Medulla oblongata (tissue), 1 donor: ENCODE results near the gene EDN1.

Experiments
- DNase-seq: peaks from one replicate; pipeline ENCODE4 v3.0.0-alpha.2; 2015; ENCODE audit errors: extremely low spot score

Gene EDN1

DNA sequence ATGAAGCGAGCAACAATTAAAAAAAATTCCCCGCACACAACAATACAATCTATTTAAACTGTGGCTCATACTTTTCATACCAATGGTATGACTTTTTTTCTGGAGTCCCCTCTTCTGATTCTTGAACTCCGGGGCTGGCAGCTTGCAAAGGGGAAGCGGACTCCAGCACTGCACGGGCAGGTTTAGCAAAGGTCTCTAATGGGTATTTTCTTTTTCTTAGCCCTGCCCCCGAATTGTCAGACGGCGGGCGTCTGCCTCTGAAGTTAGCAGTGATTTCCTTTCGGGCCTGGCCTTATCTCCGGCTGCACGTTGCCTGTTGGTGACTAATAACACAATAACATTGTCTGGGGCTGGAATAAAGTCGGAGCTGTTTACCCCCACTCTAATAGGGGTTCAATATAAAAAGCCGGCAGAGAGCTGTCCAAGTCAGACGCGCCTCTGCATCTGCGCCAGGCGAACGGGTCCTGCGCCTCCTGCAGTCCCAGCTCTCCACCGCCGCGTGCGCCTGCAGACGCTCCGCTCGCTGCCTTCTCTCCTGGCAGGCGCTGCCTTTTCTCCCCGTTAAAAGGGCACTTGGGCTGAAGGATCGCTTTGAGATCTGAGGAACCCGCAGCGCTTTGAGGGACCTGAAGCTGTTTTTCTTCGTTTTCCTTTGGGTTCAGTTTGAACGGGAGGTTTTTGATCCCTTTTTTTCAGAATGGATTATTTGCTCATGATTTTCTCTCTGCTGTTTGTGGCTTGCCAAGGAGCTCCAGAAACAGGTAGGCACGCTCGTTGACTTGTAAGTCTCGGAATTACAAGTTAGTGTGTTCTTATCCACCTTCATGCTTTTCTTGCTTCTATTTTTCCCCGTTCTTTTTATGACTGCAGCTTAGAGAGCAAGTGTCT is at the start of gene EDN1:
TSS of gene EDN1 (plus strand) at position 429 of the 888 bp plus-strand sequence. CDS start at position 698, 269 bp downstream.
- peak; percentile 72 for DNase-seq

DNA sequence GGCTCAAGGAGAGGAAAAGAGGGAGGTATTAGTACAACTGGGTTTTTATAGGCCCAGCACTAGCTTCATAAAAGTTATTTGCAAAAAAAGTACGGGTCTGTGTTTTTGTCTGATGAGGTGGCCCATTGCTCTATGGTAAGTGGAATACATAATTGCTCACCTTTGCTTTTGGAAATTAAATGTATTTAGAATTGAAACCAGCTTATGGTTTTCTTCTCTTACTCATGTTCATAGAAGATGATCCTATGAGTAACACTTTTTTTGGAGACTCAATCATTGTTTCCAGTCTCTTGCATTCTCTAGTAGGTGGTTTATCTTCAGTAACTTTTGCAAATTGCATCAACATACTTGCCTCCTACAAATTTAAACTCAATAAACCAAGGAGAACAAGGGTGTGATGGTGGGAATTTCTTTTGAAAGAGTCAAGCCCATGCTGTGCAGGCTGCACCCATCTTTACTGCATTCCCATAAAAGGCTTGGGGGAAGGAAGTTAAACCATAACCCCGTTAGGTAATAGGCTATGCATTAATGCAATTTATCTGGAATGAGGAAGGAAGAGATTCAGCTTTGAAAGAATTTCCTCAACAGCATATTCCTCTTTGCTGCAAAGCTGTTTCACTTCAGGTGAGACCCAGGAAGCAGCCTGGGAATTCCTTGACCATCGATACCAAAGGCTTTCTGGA is 48.5 kb upstream of the EDN1 start:
- DNase-seq: no peak

DNA sequence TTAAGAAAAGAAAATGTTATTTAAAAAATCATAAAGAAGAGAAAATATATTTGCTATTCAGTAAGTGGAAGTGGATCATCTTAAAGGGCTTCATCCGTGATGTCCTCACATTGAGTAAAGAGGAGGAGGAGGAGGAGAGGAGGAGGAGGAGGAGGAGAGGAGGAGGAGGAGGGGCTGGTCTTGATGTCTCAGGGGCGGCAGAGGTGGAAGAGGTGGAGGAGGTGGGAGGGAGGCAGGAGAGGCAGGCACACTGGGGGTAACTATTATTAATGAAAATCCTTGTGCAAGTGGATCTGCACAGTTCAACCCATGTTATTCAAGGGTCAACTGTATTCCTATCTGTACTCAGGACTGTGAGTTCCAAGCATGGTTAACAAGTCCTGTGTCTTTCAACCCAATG is 47.0 kb upstream of the EDN1 start:
- no peak for DNase-seq

DNA sequence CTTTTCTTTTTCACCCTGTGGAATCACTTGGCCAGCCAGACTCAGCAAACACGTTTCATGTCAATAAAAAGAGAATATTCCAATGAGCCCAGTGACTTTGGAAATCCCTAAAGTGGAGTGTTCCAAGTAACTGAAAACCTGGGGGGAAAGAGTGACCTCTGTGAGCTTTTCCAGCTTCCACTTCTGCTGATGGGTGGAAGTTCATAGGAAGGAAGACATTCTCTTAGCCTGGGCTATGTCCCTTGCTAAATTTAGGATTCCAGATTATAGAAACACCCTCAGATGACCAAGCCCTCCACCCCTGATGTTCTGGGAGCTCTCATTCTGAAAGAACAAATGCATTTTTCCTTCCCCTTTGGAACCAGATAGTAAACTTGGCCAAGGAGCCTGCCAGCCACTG is 44.8 kb upstream of the EDN1 start:
- DNase-seq: no peak

DNA sequence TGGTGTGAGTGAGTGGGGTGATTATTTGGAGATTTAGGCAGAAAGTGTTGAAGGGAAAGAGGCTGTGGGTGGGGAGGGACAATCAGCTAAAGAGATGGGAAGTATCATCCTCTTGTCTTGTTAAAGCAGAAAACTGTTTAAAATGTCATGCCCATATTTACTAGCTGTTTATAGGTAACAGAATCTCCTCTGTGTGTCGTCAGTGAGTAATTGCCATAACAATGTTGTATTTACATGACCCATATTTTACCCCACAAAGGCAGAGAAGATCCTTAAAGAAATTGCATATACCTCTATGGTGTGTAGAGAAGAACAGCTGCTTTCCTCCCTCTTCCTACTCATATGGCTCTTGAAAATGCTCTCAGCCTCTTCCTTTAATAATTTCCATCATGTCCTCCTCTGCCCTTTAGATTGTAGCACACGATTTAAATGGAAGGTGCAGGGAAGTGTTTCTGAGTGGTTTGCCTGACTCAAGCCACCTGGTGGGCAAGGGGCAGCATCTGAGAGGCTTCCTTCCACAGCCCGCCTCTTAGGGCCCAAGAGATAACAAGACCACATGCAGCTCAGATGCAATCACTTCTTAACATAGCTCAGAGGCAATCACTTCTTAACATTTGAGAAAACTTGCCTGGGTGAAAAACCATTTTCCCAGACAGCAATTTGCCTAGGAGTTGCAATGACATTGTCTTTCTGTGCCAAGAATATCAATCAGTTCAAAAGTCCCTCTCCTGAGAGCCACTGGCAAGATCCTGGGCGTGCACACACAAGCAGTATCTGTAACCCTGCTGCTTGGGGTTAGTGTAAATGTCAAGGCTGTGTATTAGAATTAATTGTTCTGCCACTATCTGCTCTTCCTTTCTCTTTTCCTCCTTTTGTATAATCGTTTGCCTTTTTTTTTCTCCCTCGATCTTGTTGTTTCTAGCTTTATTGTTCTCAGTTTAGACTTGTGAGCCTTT is 44.1 kb upstream of the EDN1 start:
- no peak for DNase-seq

DNA sequence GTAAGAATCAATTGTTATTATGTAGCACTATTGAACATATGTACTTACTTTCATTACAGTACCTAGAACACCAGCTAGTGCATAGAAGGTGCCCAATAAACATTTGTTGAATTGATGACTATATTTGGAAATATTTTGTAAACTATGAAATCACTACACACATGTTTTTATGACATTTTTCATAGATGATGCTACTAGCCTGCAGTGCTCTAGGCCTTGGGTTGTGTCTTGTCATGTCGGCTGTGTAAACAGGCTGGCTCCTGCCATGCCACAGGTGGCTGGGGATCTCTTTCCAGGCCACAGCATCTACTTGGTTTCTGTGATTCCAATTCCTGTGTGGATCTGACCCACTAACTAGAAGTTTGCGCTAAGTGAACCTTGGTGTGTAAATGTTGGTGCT is 43.3 kb upstream of the EDN1 start:
- no peak for DNase-seq

DNA sequence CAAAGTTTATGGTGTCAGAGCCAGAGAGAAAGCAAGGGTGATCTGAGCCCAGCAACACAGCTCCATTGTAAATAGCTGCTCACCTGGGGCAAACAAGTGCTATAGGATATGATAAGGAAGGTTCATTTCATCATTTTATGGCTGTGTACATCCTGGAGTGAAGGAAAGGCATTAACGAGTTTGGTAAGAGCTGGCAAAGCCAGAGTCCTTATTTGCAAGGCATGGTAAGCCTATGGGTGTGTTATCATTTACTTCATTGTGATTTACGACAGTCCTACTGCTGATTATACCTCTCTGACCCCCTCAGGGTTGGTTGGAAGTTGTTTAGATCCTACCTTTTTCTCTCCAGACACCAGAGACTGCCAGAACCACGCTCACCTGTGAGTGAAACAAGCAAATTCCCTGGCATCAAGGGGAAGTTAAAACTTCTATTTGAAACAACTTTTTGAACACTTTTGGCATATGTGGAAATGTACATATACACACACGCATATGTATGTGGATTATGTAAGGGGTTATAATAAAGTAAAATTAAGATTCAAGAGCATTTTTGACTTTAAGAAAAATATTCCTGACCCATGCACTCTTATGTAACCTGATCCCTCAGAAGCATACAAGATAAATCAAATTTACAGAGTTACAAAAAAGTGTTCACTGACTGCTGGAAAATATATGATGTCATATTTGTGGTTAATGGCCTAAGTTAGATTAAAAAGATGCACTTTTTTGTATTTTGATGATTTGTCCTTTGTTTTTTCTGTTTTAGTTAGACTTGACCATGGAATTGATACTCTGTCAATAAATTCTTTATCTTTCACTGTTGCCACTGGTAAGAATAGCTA is 40.4 kb upstream of the EDN1 start:
- no peak for DNase-seq

DNA sequence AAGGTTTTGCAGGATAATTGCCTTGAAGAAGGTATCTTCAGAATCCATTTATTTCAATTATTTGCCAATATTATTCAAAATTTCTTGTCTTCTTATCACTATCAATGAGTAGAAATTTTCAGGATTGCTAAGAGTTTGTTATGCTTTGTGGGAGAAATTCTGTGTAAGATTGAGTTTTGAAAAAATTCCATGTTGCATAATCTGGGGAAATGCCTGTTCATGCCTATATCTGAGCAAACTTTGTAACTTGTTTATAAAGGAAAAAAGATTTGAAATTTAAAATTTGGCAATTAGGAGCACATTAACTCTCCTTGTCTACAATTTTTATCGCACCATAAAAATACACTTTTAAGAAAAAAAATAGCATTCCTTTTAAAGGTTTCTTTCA is 39.8 kb upstream of the EDN1 start:
- no peak for DNase-seq

DNA sequence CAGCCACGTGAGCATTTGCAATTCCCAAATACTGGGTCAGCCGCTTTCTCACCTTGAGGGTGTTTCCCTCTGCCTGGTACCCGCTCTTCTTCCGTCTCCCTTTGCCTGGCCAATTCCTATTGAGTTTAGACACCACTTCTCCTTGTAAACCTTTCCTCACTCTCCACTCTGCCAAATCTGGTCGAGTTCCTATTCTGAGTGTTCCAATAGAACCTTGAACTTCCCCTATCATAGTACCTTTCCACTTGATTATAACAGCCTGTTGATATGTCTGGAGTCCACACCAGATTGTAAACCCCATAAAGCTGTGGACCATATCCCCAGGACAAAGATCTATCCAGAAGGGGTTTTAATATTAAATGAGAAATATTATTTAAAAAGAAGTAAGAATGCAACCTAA is 36.0 kb upstream of the EDN1 start:
- no peak for DNase-seq

DNA sequence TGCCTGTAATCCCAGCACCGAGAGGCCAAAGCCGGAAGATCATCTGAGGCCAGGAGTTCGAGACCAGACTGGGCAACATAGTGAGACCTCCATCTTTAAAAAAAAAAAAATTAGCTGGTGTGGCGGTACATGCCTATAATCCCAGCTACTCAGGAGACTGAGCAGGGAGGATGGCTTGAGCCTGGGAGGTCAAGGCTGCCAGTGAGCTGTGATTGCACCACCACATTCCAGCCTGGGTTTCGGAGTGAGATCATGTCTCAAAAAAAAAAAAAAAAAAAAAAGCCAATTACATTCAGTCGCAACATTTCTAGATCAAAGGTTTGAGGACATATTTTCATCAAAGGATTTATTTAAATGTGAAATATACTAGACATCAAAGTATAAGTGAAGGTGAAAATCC is 32.0 kb upstream of the EDN1 start:
- DNase-seq: no peak

DNA sequence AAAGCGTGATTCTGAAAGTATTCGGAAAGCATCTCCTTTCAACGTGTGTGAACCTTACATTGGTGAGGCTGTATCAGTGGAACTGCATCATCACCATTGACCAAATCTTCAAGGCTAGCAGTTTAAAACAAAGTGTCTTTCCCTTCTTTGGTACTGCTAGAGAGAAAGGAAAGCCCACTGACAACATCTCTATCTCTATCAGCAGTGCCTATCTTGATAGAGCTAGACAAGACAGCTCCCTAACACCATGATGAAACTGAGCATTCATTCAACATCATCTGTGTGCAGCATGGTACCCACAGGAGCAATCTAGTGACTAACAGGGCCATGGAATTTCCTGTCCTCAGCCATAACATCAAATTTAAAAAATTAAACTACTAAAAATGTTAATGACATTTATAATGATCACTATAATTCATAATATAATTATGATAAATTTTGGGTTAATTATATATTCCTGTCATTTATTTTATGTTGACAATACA is 31.5 kb upstream of the EDN1 start:
- no peak for DNase-seq

DNA sequence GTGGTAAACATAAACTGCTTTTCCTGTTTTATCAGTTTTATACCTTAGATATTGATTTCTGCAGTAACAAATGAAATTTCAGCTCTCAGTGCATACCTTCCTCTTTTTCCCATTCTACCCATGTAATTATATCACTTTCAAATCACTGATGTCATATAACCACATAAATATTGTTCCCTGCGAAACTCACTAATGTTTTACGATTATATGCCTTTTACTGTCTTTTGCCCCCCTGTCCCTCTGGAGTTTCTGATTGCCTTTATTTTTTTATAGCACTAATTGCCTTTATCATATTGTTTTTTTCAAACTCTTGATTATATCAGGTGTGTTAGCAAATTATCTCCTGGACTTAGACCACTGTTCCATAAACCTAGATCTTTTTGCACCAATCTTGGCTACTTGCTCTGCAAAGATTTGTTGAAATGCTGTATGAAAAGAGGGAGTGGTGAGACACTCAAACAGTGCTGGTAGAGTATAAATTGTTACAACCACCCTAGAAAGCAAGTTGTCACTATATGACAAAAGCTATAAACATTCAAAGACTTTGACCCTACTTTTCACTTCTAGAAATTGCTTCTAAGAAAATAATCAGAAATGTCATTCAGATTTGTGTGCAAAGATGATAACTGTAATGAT is 29.6 kb upstream of the EDN1 start:
- no peak for DNase-seq

DNA sequence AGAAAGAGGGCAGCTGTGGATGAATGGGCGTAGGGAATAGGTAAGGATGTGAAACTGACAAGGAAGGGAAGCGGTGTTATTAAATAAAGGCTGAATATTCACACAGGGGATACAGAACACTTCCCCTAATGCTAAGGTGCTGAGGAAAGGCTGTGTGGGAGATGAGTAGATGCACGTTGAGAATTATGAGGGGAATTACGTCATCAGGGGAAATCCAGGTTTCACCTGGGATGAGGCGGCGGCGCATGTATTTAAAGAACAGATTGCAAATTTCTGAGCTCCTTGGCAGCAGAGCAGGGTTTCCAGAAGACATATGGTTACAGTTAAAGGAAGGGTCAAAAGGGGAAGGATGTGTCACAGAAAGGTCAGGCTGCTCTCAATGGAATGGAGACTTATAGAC is 28.7 kb upstream of the EDN1 start:
- no peak for DNase-seq

DNA sequence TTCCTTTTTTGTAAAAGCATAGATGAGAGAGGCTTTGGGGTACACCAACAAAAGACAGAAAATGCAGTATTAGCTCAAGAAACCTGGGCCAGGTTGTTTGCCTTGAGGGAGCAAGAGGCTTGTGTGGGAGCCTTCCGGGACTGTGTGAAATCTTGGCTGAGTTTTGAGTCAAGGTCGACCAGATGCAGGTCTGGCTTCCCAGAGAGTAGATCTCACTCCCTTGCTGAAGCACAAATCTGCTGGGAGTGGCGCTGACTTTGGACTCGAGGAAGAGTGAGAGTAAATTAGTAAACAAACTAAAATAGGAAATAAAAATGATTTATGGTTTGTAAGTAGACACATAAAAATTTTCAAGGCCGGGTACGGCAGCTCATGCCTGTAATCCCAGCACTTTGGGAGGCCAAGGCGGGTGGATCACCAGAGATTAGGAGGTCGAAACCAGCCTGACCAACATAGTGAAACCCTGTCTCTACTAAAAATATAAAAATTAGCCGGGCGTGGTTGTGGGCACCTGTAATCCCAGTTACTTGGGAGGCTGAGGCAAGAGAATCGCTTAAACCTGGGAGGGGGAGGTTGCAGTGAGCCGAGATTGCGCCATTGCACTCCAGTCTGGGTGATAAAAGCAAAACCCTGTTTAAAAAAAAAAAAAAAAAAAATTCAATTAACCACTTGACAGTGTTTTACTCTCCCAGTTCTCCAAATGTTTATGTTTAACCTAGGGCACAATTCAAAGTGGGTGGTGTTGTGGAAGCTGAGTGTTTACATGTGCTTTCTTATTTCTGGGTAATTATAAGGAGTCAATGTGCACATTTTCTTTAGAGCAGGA is 27.7 kb upstream of the EDN1 start:
- DNase-seq: no peak

DNA sequence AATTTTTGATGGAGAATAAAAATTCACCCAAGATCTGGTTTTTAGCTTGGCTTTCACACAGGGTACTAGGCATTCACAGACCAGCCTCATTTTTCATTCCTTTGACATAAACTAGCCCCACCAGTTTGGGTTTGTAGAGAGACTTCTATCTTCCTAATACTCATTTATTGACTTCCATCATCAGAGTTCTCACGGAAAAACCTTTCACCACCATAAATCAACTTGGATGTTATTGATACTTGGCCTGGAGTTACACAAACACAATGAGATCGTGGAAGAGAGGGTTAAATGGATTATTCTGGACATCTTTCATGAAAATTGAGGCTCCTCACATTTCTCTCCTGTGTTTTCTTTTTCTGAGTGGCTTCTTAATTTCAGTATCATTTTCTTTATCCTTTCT is 26.8 kb upstream of the EDN1 start:
- DNase-seq: no peak

DNA sequence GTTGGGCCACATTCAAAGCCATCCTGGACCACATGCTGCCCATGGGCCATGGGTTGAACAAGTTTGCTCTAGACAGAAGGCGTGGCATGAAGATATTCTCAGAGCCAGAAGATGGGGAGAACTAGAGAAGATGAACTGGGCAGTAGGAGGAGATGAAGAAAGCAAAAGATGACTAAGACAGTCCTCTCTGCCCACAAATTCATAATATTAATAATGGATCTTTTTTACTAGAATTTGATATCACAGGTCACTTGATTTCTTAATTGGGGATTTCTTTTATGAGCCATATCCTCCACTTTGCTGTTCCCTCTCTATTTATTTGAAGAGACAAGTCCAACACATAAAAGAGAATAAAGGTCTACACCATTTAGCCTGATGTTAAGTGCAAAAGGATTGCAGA is 25.5 kb upstream of the EDN1 start:
- DNase-seq: no peak

DNA sequence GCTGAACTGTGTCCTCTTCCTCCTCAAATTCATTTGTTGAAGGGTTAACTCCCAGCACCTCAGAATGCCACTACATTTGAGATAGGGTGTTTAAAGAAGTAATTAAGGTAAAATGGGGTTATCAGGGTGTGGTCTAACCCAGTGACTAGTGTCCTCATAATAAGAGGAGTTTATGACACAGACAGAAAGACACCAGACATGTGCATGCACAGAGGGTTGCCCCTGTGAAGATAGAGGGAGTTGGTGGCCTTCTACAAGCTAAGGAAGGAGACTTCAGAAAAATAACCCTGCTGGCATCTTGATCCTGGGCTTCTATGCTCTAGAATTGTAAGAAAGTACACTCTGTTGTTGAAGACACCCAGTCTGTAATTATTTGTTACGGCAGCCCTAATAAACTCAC is 24.9 kb upstream of the EDN1 start:
- DNase-seq: no peak

DNA sequence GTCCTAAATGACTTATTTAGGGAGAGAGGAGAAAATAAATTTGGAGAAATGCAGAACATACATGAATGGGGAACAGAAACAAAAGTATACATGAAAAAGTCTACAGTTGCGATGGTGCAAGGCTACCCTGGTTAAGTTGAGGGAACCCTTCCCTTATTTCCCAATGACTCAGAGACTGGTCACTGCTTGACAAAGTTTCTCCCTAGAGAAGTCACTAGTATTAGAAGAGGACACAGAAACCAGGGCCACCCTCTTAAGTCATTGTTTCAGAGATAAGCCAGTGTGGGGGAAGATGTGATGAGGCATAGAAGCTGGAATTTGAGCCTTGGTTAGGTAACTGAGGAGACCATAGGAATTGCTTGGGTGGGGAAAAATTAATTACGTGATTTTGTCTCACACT is 24.4 kb upstream of the EDN1 start:
- peak; percentile 25 for DNase-seq

DNA sequence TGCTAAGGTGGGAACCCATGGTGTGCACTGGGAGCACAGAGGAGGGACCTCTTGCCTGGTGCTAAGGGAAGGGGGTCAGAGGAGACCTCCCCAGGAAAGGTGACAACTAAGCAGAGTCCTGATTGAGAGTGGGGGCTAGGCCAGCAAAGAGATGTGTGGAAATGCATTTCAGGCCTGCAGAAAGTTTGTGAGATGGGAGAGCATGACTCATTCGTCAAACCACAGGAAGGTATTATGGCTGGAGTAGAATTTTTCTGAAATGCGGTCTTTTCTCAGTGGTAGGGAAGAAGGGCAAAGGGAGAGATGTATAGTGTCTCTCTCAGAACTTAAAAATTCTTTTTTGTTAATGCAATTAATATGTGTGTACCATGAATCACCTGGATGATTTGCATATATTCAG is 23.6 kb upstream of the EDN1 start:
- no peak for DNase-seq

DNA sequence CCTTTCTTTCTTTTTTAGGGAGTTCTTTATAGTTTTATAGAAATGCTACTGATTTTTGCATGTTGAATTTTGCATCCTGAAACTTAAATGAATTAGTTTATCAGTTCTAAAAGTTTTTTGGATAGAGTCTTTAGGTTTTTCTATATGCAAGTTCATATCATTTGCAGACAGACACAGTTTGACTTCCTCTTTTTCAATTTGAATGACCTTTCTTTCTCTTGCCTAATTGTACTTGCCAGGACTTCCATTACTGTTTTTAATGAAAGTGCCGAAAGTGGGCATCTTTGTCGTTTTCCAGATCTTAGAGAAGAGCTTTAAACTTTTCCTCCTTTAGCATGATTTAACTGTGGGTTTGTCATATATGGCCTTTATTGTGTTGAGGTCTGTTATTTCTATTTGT is 21.1 kb upstream of the EDN1 start:
- DNase-seq: no peak
